HG02798 (cell line): ENCODE measurements around the gene SLC6A20.

Experiments
- ATAC-seq: cut with Tn5 transposase; IDR thresholded peaks from one replicate; pipeline ENCODE4 v1.9.1; 2021; ENCODE audit warnings: mild to moderate bottlenecking; ENCODE audit not compliant: unreplicated experiment, poor library complexity

The SLC6A20 gene

GRCh38 chr3:45803252-45803935, 7.1 kb upstream of the SLC6A20 start:
- no peak for ATAC-seq

GRCh38 chr3:45802146-45802545, 5.8 kb upstream of the SLC6A20 start:
- ATAC-seq, result no peak

GRCh38 chr3:45800611-45801010, 4.3 kb upstream of the SLC6A20 start:
- no peak for ATAC-seq

- ATAC-seq, result no peak
These were observed 3.2 kb upstream of the SLC6A20 start for GRCh38 chr3:45799586-45799985.

- ATAC-seq, result no peak
These were observed 1.7 kb upstream of the SLC6A20 start for GRCh38 chr3:45798034-45798433.

- no peak for ATAC-seq
These were observed 734 bp upstream of the SLC6A20 start for GRCh38 chr3:45796902-45797637.

- ATAC-seq, result no peak
These were observed 841 bp downstream of the SLC6A20 start for GRCh38 chr3:45795509-45795881.

- ATAC-seq, result no peak
These were observed 1.7 kb downstream of the SLC6A20 start for GRCh38 chr3:45794660-45795059.

GRCh38 chr3:45794177-45794560, 2.2 kb downstream of the SLC6A20 start:
- ATAC-seq, result no peak

GRCh38 chr3:45793482-45794176, 2.7 kb downstream of the SLC6A20 start:
- no peak for ATAC-seq

GRCh38 chr3:45792516-45793172, 3.7 kb downstream of the SLC6A20 start:
- ATAC-seq, result no peak

- ATAC-seq, result no peak
These were observed 4.3 kb downstream of the SLC6A20 start for GRCh38 chr3:45792036-45792435.

GRCh38 chr3:45790596-45790995, 5.7 kb downstream of the SLC6A20 start:
- ATAC-seq, result no peak

GRCh38 chr3:45789235-45789812, 7.0 kb downstream of the SLC6A20 start:
- no peak for ATAC-seq

- no peak for ATAC-seq
These were observed 8.8 kb downstream of the SLC6A20 start for GRCh38 chr3:45787551-45787950.

GRCh38 chr3:45786801-45787495, 9.4 kb downstream of the SLC6A20 start:
- no peak for ATAC-seq

- ATAC-seq, result no peak
These were observed 10.7 kb downstream of the SLC6A20 start for GRCh38 chr3:45785605-45786150.

GRCh38 chr3:45783667-45784066, 12.7 kb downstream of the SLC6A20 start:
- ATAC-seq, result no peak

GRCh38 chr3:45782381-45782780, 14.0 kb downstream of the SLC6A20 start:
- no peak for ATAC-seq

GRCh38 chr3:45781841-45782240, 14.5 kb downstream of the SLC6A20 start:
- ATAC-seq, result no peak
